HCT116 (cell line): ENCODE results near the gene FBXO30. TPM values are rescaled to one million over a fixed set of nuclear protein-coding genes. Genes with fewer than 3 reads are reported as not detected.

Source experiments
- ATAC-seq: fragments of 200-7000 bp; cut with Tn5 transposase; 2 replicates; pipeline ENCODE4 v1.9.1; 2020; ENCODE audit warnings: mild to moderate bottlenecking, moderate library complexity
- BruUV-seq: library from RNA; stranded (reverse); fragments of 400-500 nt; replicated peaks from 2 replicates; lab custom pipeline; 2021; lab: Mats Ljungman, UMichigan
- CTCF ChIA-PET: fragments of 300-600 bp; sonication (Branson Sonifier 250); formaldehyde crosslinking; loops from one replicate; lab custom pipeline; 2021; ENCODE audit warnings: antibody characterized with exemption; lab: Charles Lee
- POLR2A ChIA-PET: fragments of 300-600, 350-600 bp; sonication (Branson Sonifier 250); formaldehyde crosslinking; loops from one replicate; lab custom pipeline; 2021; ENCODE audit warnings: antibody characterized with exemption; lab: Charles Lee
- RAD21 ChIA-PET, 2 experiments: fragments of 300-600 bp; sonication (Branson Sonifier 250); formaldehyde crosslinking; loops; one replicate each; lab custom pipeline; 2023; ENCODE audit warnings: low total read pairs in 2 of 2; ENCODE audit not compliant: uncharacterized antibody in 2 of 2, unreplicated experiment in 2 of 2, low non-redundant PET in 1 of 2; lab: Charles Lee
- DNase-seq: peaks from one replicate; pipeline ENCODE4 v3.0.0-alpha.2; 2010; ENCODE audit warnings: low read depth, low spot score
- H2AFZ ChIP-seq: fragments of 200-600 bp; shearing (Covaris generic), sonication (generic); 2 replicates; pipeline ENCODE4 v1.6.1; 2017; ENCODE audit warnings: low read depth, mixed run types, mixed read lengths, antibody characterized with exemption, low read length; ENCODE audit not compliant: poor library complexity, severe bottlenecking
- H3K27ac ChIP-seq: 2 replicates; pipeline ENCODE4 v1.5.1; 2012; ENCODE audit warnings: low read depth, low read length
- H3K27me3 ChIP-seq: fragments of 200-600 bp; sonication (generic); 2 replicates; pipeline ENCODE4 v1.6.1; 2016; ENCODE audit warnings: mixed run types, low read length, mixed read lengths; ENCODE audit not compliant: insufficient read depth
- H3K36me3 ChIP-seq, 2 experiments: fragments of 200-500 bp in 1 of 2; fragments of 200-600 bp in 1 of 2; sonication (Bioruptor generic) in 1 of 2; sonication (generic) in 1 of 2; 2 replicates each; pipeline versions ENCODE4 v1.5.1 to v1.6.1; 2014 to 2016; ENCODE audit warnings: low read length in 2 of 2, inconsistent platforms in 1 of 2, mixed read lengths in 1 of 2, mixed run types in 1 of 2; ENCODE audit not compliant: insufficient read depth in 2 of 2, control insufficient read depth in 1 of 2
- H3K4me1 ChIP-seq, 2 experiments: fragments of 200-600 bp in 1 of 2; sonication (generic) in 1 of 2; 2 replicates each; pipeline versions ENCODE4 v1.5.1 to v1.6.1; 2012 to 2017; ENCODE audit warnings: low read length in 2 of 2, inconsistent platforms in 1 of 2, mild to moderate bottlenecking in 1 of 2, mixed read lengths in 1 of 2, mixed run types in 1 of 2, moderate library complexity in 1 of 2; ENCODE audit not compliant: insufficient read depth in 2 of 2, control insufficient read depth in 1 of 2
- H3K4me2 ChIP-seq: fragments of 200-600 bp; sonication (generic); 2 replicates; pipeline ENCODE4 v1.6.1; 2017; ENCODE audit warnings: mixed run types, low read length, mixed read lengths
- H3K4me3 ChIP-seq, 2 experiments: fragments of 200-600 bp in 1 of 2; sonication (generic) in 1 of 2; replicated peaks in 1 of 2; 2 replicates each; pipeline ENCODE4 v1.5.1; 2011 to 2016; ENCODE audit warnings: low read length in 2 of 2, control low read depth in 1 of 2, low read depth in 1 of 2, mild to moderate bottlenecking in 1 of 2, mixed read lengths in 1 of 2, mixed run types in 1 of 2
- H3K79me2 ChIP-seq: fragments of 200-600 bp; sonication (generic); 2 replicates; pipeline ENCODE4 v1.6.1; 2017; ENCODE audit warnings: mild to moderate bottlenecking, mixed run types, low read length, moderate library complexity, mixed read lengths; ENCODE audit not compliant: insufficient read depth
- H3K9ac ChIP-seq: fragments of 200-600 bp; sonication (generic); 2 replicates; pipeline ENCODE4 v1.6.1; 2016; ENCODE audit warnings: low read length, mixed read lengths
- H3K9me2 ChIP-seq: fragments of 200-600 bp; sonication (generic), shearing (Covaris generic); 2 replicates; pipeline ENCODE4 v1.6.1; 2017; ENCODE audit warnings: mixed run types, mild to moderate bottlenecking, moderate library complexity; ENCODE audit not compliant: insufficient read depth
- H3K9me3 ChIP-seq, 2 experiments: fragments of 200-500 bp in 1 of 2; fragments of 200-600 bp in 1 of 2; sonication (Bioruptor generic) in 1 of 2; sonication (generic) in 1 of 2; 2 replicates each; pipeline ENCODE4 v1.6.1; 2014 to 2017; ENCODE audit warnings: low read length in 2 of 2, mixed read lengths in 2 of 2, inconsistent platforms in 1 of 2, low read depth in 1 of 2, mild to moderate bottlenecking in 1 of 2, mixed run types in 1 of 2, moderate library complexity in 1 of 2; ENCODE audit not compliant: control insufficient read depth in 1 of 2, insufficient read depth in 1 of 2
- H4K20me1 ChIP-seq: fragments of 200-600 bp; sonication (generic), shearing (Covaris generic); 2 replicates; pipeline ENCODE4 v1.6.1; 2017; ENCODE audit warnings: mixed run types, mild to moderate bottlenecking, moderate library complexity; ENCODE audit not compliant: insufficient read depth
- ATF3 ChIP-seq: IDR thresholded peaks from 2 replicates; pipeline ENCODE4 v1.6.1; 2012
- CEBPB ChIP-seq: IDR thresholded peaks from 2 replicates; pipeline ENCODE4 v1.6.1; 2012; ENCODE audit warnings: low read depth
- ELF1 ChIP-seq: IDR thresholded peaks from 2 replicates; pipeline ENCODE4 v1.6.1; 2012; ENCODE audit warnings: low read depth, borderline replicate concordance
- EZH2phosphoT487 ChIP-seq: fragments of 200-600 bp; IDR thresholded peaks from 2 replicates; pipeline ENCODE4 v1.6.1; 2018; ENCODE audit warnings: antibody characterized with exemption, borderline replicate concordance
- MAX ChIP-seq: IDR thresholded peaks from 2 replicates; pipeline ENCODE4 v1.6.1; 2012
- POLR2AphosphoS5 ChIP-seq: IDR thresholded peaks from 2 replicates; pipeline ENCODE4 v1.6.1; 2011; ENCODE audit warnings: mild to moderate bottlenecking, low read depth, low read length, moderate library complexity
- RAD21 ChIP-seq: IDR thresholded peaks from 2 replicates; pipeline ENCODE4 v1.6.1; 2012; ENCODE audit warnings: low read depth, mild to moderate bottlenecking
- REST ChIP-seq: IDR thresholded peaks from 2 replicates; pipeline ENCODE4 v1.6.1; 2012; ENCODE audit warnings: low read depth
- SIN3A ChIP-seq: IDR thresholded peaks from 2 replicates; pipeline ENCODE4 v1.6.1; 2012; ENCODE audit warnings: low read depth
- SP1 ChIP-seq: IDR thresholded peaks from 2 replicates; pipeline ENCODE4 v1.6.1; 2012; ENCODE audit warnings: low read depth
- YY1 ChIP-seq: IDR thresholded peaks from 2 replicates; pipeline ENCODE4 v1.6.1; 2011; ENCODE audit warnings: low read length, low read depth, moderate library complexity, mild to moderate bottlenecking; ENCODE audit not compliant: insufficient replicate concordance; ENCODE audit errors: extremely low read depth
- ZBTB33 ChIP-seq: IDR thresholded peaks from 2 replicates; pipeline ENCODE4 v1.6.1; 2011; ENCODE audit warnings: mild to moderate bottlenecking, low read length, moderate library complexity; ENCODE audit not compliant: insufficient replicate concordance; ENCODE audit errors: extremely low read depth
- ZFX ChIP-seq: fragments of 450-650 bp; IDR thresholded peaks from 2 replicates; pipeline ENCODE4 v1.6.1; 2017
- ZNF274 ChIP-seq: fragments of 200-500 bp; sonication (Bioruptor generic); IDR thresholded peaks from 2 replicates; pipeline ENCODE4 v1.6.1; 2014; ENCODE audit warnings: mild to moderate bottlenecking, low read depth, low read length, inconsistent platforms
- intact Hi-C: fragments of 100-400 bp; cut with micrococcal nuclease; formaldehyde crosslinking; loops from 2 replicates; pipeline ENCODE4 v1.10.0; 2022
- total RNA-seq: library from RNA; stranded (reverse); gene quantifications from one replicate; pipeline ENCODE4 v1.2.1, GENCODE V29; 2021; ENCODE audit not compliant: unreplicated experiment

The FBXO30 gene
- total RNA-seq, 1 experiment from 2014 or later: 9.1 TPM

GRCh38 chr6:145830612-145831011, 16.0 kb upstream of the FBXO30 start:
- H3K9me2 ChIP-seq: no peaks in the 10 kb centered on the region
- H3K27me3 ChIP-seq: no peaks in the 10 kb centered on the region
- no peaks in the 10 kb centered on the region for H3K9me3 ChIP-seq
- CTCF ChIA-PET: no interaction called here
- intact Hi-C loops: no loop called here
- no peak overlapping the region for H3K9ac ChIP-seq
- POLR2A ChIA-PET: no interaction called here
- no TSS peak for BruUV-seq
- no peak for ATAC-seq
- H3K4me2 ChIP-seq: no peak overlapping the region
- H3K4me1 ChIP-seq: no peaks in the 10 kb centered on the region
- H4K20me1 ChIP-seq: no peaks in the 10 kb centered on the region
- no peaks in the 10 kb centered on the region for H3K36me3 ChIP-seq
- no peak overlapping the region for H3K4me3 ChIP-seq
- no peak for TF ChIP-seq MAX
- TF ChIP-seq EZH2phosphoT487: no peak
- TF ChIP-seq ATF3: no peak
- no peak for TF ChIP-seq ELF1
- no peak for TF ChIP-seq POLR2AphosphoS5
- TF ChIP-seq RAD21: no peak
- TF ChIP-seq YY1: no peak
- TF ChIP-seq SP1: no peak
- no peak for TF ChIP-seq CEBPB
- TF ChIP-seq ZFX: no peak
- no peak for TF ChIP-seq ZNF274
- TF ChIP-seq, all 23 proteins: peak for 0
- RAD21 ChIA-PET: no interaction called here
- H3K79me2 ChIP-seq: no peaks in the 10 kb centered on the region
- no peak for DNase-seq
- H2AFZ ChIP-seq: no peak overlapping the region
- no peak overlapping the region for H3K27ac ChIP-seq

GRCh38 chr6:145829950-145830349, 15.4 kb upstream of the FBXO30 start:
- H3K4me1 ChIP-seq: no peaks in the 10 kb centered on the region
- H3K4me3 ChIP-seq: no peak overlapping the region
- ChIA-PET CTCF (no interaction called here), RAD21 (no interaction called here), POLR2A (no interaction called here)
- BruUV-seq: no TSS peak
- H2AFZ ChIP-seq: no peak overlapping the region
- H3K9me2 ChIP-seq: no peaks in the 10 kb centered on the region
- no peak overlapping the region for H3K4me2 ChIP-seq
- H3K79me2 ChIP-seq: no peaks in the 10 kb centered on the region
- H3K36me3 ChIP-seq: no peaks in the 10 kb centered on the region
- H3K9me3 ChIP-seq: no peaks in the 10 kb centered on the region
- DNase-seq (no peak), ATAC-seq (no peak)
- H3K27ac ChIP-seq: no peak overlapping the region
- H3K27me3 ChIP-seq: no peaks in the 10 kb centered on the region
- intact Hi-C loops: no loop called here
- no peak overlapping the region for H3K9ac ChIP-seq
- H4K20me1 ChIP-seq: no peaks in the 10 kb centered on the region
- no peak for TF ChIP-seq ZBTB33
- TF ChIP-seq MAX: no peak
- no peak for TF ChIP-seq POLR2AphosphoS5
- no peak for TF ChIP-seq ZNF274
- no peak for TF ChIP-seq ELF1
- TF ChIP-seq REST: no peak
- no peak for TF ChIP-seq EZH2phosphoT487
- TF ChIP-seq SIN3A: no peak
- TF ChIP-seq SP1: no peak
- no peak for TF ChIP-seq ATF3
